IPS-NIHi7 (cell line): Measurements from ENCODE around the gene MICB.
A peak's percentile ranks its signal among the peaks of the same experiment; 100 is the strongest.

Source experiments
- DNase-seq: peaks from one replicate; pipeline ENCODE4 v3.0.0; 2012; ENCODE audit warnings: mixed read lengths; ENCODE audit errors: extremely low spot score

The MICB gene

GRCh38 chr6:31538805-31539400 lies 41.0 kb downstream of the MICB start:
- DNase-seq = no peak

- no peak for DNase-seq
These were observed 42.7 kb downstream of the MICB start for GRCh38 chr6:31540640-31541039.

DNA sequence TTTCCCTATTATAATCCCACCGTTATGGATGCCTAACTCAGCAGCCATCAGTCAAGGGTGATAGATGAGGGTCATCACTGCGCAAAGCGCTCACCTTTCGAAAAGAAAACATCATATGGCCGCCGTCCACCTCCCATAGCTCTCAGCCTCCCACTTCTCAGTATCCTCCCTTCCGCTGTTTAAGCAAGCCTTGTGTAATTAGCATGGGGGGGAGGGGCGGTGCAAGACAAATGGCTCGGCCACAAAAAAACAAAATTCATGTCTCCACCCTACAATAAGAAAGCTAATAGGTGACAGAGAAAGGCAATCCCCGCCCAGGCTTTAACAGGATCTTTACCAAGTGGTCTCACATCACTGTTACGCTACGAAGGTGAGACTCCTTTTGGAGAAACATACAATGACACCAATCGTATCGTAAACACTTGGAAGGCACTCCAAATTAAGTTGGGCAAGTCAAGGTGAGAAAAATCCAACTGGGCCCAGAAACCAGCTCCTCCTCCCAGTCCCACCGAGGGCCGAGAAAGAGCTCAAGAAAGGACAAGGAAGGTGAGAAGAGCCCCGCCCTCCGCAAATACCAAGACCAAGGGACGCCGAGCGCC lies 43.2 kb downstream of the MICB start:
- DNase-seq = peak; percentile 38

GRCh38 chr6:31541658-31542521 lies 43.9 kb downstream of the MICB start, which contains the start of gene DDX39B:
TSS of gene DDX39B (minus strand) at chr6:31542003. CDS start at chr6:31540532, 1,471 bp downstream.
- peak; percentile 91 for DNase-seq

- no peak for DNase-seq
These were observed 45.7 kb downstream of the MICB start for GRCh38 chr6:31543639-31544038.

DNA sequence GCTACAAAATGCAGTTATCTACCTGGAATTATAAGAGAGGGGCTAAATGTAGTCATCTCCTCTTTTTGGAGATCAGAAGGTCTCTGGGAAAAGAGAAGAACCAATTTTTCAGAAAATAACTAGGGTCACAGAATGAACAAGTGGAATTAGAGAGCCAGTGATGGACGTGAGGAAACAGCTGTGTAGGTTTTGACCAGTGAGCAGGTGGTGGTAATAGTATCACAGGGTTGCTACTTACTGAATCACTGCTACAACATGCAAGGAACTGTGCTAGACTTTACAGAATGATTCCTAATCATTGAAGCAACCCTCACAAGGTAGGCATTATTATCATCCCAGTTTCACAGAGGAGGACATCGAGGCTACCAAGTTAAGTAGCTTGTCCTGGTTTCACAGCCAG lies 46.7 kb downstream of the MICB start:
- DNase-seq = no peak

DNA sequence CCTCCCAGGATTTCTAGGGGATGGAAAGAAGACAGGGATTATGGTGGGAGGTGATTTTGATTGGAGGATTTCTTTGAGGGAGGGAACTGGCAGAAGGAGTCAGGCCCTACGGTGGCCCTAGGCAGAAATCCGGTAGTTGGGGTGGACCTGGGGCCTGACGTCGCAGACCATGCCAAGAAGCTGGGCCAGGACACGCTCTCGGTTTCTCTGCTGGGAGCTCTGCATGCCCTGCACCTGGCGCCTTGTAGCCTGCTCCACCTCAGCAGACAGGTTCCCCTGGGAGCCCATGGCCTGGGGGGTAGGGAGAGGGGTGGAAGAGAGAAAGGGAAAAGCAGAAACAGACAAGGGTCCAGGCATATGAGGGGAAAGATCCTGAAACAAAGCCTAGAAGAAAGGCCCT lies 47.3 kb downstream of the MICB start:
- DNase-seq = no peak

DNA sequence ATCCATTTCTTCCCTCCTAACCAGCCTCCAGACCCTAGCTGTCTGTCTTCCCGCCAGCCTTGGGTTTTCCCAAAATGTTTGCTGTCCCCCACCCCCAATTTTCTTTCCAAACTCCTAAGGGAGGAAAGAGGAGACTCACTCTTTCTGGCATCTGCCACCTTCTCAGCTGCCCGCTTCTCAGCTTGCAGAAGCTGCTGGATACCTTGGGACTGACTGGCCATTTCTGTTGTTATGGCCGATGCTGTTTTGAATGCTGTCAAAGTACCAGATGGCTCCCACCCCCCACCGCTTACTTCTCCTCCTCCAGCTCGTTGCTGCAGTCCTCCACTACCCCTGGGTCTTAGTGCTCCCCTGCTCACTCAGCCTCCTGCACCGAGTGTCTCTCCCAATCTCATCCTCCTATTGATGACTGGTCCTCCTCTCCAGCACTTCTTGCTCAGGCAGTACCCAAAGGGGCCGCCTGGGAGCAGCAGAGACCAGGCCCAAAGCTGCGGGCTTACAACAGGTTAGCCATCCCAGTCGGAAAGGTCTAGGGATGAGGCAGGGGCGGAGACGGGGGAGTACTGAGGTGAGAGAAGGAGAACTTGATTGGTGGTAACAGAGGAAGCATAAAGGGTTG lies 48.5 kb downstream of the MICB start, which contains the start of gene ATP6V1G2:
Gene ATP6V1G2 (minus strand): TSS at position 270 of the 619 bp plus-strand sequence. CDS start 49 bp downstream, at position 221.
- DNase-seq = peak; percentile 86

DNA sequence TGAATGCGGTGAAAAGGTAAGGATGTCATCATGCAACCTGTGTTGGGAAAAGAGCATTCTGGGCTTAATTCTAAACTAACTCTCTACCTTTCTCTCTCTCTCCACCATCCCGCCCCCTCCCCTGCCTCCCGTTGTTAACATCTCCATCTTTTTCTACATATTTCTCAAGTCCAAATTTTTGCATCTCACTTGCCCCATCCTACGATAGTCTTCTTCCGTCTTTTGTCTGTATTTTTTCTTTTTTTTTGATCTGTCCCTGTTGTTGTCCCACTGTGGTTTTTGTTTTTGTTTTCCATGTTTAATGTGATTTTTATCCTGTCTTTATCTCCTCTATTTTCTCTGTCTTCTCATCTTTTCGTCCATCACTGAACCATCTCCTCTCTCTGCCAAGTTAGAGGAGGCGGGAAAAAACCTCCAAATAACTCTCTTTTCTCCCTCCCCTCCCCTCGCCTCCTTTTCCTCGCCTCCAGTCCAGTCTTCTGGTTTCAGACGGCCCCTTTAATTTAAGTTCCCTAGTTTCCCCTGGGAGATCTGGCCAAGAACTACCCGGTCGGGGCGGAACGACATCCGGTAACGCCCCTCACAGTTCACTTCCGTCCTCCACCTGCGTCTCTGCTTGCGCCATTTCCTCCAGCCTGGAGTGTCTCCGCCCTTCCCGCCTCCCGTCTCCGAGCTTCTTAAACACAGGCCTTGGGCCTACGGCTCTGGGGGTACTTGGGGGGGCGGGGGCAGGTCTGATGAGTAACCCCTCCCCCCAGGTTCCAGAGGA lies 49.2 kb downstream of the MICB start, which contains the start of gene NFKBIL1:
Gene NFKBIL1 (plus strand): TSS at position 651 of the 769 bp plus-strand sequence. CDS start 87 bp downstream, at position 738.
- peak; percentile 93 for DNase-seq

GRCh38 chr6:31547727-31548543 lies 50.0 kb downstream of the MICB start:
- DNase-seq = no peak

GRCh38 chr6:31548544-31548873 lies 50.6 kb downstream of the MICB start:
- DNase-seq = no peak

GRCh38 chr6:31551371-31551770 lies 53.4 kb downstream of the MICB start:
- DNase-seq = peak; percentile 73

- DNase-seq = no peak
These were observed 58.4 kb downstream of the MICB start for GRCh38 chr6:31556307-31556706.

DNA sequence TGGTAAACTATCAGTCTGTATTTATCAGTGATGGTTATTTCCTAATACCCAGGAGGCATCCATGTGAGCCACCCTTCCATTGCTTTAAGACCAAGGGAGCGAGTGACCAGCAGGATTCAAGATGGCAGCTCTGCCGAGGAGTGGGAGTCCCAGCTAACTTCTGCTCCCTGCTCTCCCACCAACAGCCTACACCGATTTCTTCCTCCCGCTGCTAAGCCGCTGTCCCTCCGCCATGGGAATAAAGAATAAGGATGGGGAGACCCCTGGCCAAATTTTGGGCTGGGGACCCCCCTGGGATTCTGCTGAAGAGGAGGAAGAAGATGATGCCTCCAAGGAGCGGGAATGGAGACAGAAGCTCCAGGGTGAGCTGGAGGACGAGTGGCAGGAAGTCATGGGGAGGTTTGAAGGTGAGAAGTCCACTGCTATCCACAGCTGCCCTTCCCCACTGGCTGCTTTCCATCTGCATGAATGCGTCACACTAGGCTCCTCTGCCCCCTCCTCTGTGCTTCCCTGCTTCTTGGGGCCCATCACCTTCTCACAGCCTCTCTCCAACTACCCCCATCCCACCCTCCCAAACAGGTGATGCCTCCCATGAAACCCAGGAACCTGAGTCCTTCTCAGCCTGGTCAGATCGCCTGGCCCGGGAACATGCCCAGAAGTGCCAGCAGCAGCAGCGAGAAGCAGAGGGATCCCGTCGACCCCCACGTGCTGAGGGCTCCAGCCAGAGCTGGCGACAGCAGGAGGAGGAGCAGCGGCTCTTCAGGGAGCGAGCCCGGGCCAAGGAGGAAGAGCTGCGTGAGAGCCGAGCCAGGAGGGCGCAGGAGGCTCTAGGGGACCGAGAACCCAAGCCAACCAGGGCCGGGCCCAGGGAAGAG lies 59.7 kb downstream of the MICB start:
- no peak for DNase-seq

- no peak for DNase-seq
These were observed 60.3 kb downstream of the MICB start for GRCh38 chr6:31558318-31558625.

DNA sequence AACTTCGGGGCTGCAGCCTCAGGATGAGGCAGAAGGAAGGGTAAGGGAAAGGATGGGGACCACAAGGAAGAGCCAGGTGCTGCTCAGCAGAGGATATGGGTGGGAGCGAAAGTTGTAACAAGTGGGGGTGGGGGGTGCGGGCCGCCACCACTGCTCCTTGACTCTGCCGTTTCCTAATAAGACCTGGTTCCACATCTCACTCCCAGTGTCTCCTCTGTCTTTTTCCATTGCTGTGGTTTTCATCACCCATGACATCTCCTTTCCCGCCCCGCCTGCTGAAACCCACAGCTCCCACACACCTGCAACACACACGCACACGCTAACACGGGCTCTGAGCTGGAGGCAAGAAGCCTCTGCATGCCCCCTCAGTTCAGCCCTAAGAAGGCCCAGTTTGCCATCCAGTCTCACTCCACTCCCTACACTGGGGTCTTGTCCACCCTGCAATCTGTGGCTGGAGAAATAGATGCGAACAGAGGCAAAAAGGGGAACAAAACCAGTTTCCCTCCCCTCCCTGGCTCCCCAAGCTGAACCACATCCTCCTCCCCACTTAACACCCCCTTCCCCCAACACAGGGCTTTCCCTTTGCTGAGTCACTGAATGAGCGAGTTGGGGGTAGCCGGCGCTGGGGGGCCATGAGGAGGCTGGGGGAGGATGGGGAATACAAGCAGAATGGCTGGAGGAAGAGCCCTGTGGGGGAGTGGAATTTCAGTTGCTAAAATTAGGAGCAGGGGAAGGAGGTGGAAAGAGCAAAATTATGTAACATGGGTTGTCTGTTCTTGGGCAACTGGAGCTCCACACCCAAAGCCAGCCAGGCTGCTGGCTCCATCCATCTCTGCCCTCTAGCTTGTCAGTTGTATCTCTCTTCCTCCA lies 60.9 kb downstream of the MICB start:
- DNase-seq = no peak

GRCh38 chr6:31559606-31559957 lies 61.6 kb downstream of the MICB start:
- DNase-seq = no peak

- no peak for DNase-seq
These were observed 62.2 kb downstream of the MICB start for GRCh38 chr6:31559958-31560696.
